ENCODE measurements around the gene NPAS2. TPM values are rescaled to one million over a fixed set of nuclear protein-coding genes. Genes with fewer than 3 reads are reported as not detected.

The NPAS2 gene
- total and polyA plus RNA-seq, 2 of the 8 experiments (the other 6 are each of a cell fraction or from before 2014, with no cell fraction given), result 1.8 to 1.9 TPM

DNA sequence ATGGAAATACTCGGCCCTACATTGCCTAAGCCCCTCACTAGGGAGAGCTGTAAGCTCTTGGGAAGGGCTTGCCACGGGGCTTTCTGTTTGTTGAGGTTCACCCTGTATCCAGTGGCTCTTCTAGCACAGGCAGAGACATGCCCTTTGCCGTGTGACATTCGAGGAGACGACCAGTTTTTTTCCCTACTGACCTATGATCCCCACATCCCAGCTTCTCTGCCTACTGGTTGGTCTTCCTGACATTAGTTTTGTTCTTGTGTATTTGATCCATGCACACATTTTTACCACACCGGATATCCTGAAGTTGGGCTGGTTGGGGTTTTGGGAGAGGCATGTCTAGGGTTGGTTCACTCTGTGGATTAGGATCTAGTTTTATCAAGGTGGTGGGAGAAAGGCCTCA lies 69.3 kb downstream of the NPAS2 start:
- H3K9ac ChIP-seq (replicated peaks in 1 of 4; ENCODE audit: extremely low read depth in 1 of 4, low read depth in 3 of 4, low read length in 3 of 4), result no peak overlapping the region
- H3K4me3 ChIP-seq (ENCODE audit: extremely low read depth in 1 of 4, insufficient read depth in 2 of 4, low read depth in 3 of 4, low read length in 4 of 4), result no peak overlapping the region
- POLR2A ChIA-PET (ENCODE audit: partially characterized antibody), result interaction anchor here (0.9 kb wide), 1 partner anchor 113 kb away, joined by 3 read pairs; the partner anchor contains the start of gene RPL31
- H3K56ac ChIP-seq (replicated peaks; ENCODE audit: insufficient read length, low read depth, low read length), result no peak overlapping the region
- H3K27me3 ChIP-seq (replicated peaks in 1 of 4; ENCODE audit: control insufficient read depth in 3 of 4, extremely low read depth in 1 of 4, insufficient read depth in 3 of 4, low read length in 3 of 4), result no peaks in the 10 kb centered on the region
- H2AK5ac ChIP-seq (ENCODE audit: low read depth, low read length), result no peak overlapping the region
- H2BK5ac ChIP-seq (ENCODE audit: low read depth, low read length), result no peak overlapping the region
- no peak overlapping the region for H2BK15ac ChIP-seq (ENCODE audit: low read length)
- H2BK20ac ChIP-seq (ENCODE audit: low read length), result no peak overlapping the region
- no peaks in the 10 kb centered on the region for H3K23me2 ChIP-seq (ENCODE audit: low read depth, low read length)
- no peak overlapping the region for H2AFZ ChIP-seq (ENCODE audit: low read length)
- H3K23ac ChIP-seq (ENCODE audit: insufficient read length), result no peak overlapping the region
- no peak overlapping the region for H4K91ac ChIP-seq (replicated peaks; ENCODE audit: insufficient read length, low read length)
- no peaks in the 10 kb centered on the region for H3K36me3 ChIP-seq (ENCODE audit: control insufficient read depth in 2 of 4, insufficient read depth in 4 of 4, low read length in 3 of 4)
- H3K4me1 ChIP-seq (replicated peaks in 1 of 4; ENCODE audit: control insufficient read depth in 3 of 4, insufficient read depth in 4 of 4, low read length in 3 of 4), result peaks cover 0 to 16% (median 11%) of the 10 kb centered on the region in 4 experiments; a peak in 5 of 7 replicates
- no peaks in the 10 kb centered on the region for H3K9me3 ChIP-seq (ENCODE audit: insufficient read depth in 2 of 2, low read depth in 1 of 2, low read length in 1 of 2)
- no peak overlapping the region for H3K4me2 ChIP-seq (ENCODE audit: insufficient read depth in 1 of 2, low read depth in 2 of 2, low read length in 2 of 2)
- H3K79me2 ChIP-seq (ENCODE audit: control insufficient read depth in 1 of 2, insufficient read depth in 2 of 2, low read length in 2 of 2), result no peaks in the 10 kb centered on the region
- no peaks in the 10 kb centered on the region for H3K79me1 ChIP-seq (ENCODE audit: low read depth, low read length)
- H4K8ac ChIP-seq (ENCODE audit: extremely low read depth, insufficient read depth, low read length), result no peak overlapping the region
- WGBS, 2 experiments (ENCODE audit: extremely low coverage in 1 of 2, insufficient coverage in 1 of 2, insufficient read length in 1 of 2, insufficient replicate concordance in 2 of 2, low coverage in 1 of 2, low lambda C conversion rate in 2 of 2, missing lambda C conversion rate in 1 of 2), result 81% methylated on average over 6 of the region's 6 CpGs; no CpG with 5 or more reads in 1 of the 2 experiments
- no peak for TF ChIP-seq SAP30 (IDR thresholded peaks at IDR 0.05; ENCODE audit: insufficient read depth, insufficient replicate concordance, low read length)
- peak in 1 of 3 experiments; percentile 16; a peak in 1 of 4 replicates for TF ChIP-seq CTCF (IDR thresholded peaks at IDR 0.05; ENCODE audit: control extremely low read depth in 1 of 3, insufficient read depth in 1 of 3, low read depth in 1 of 3, low read length in 3 of 3)
- TF ChIP-seq RAD21 (IDR thresholded peaks at IDR 0.05 in 1 of 2, conservative IDR thresholded peaks at IDR 0.05 in 1 of 2; ENCODE audit: low read depth in 2 of 2, low read length in 2 of 2), result peak; percentile 13 to 47; a peak in 3 of 4 replicates
- TF ChIP-seq CBX5 (IDR thresholded peaks at IDR 0.05; ENCODE audit: low read depth, low read length), result no peak
- H3K4ac ChIP-seq (replicated peaks; ENCODE audit: insufficient read length, low read depth, low read length), result no peak overlapping the region
- H3K18ac ChIP-seq (ENCODE audit: extremely low read depth, low read length), result no peak overlapping the region
- no peak overlapping the region for H2BK12ac ChIP-seq (ENCODE audit: low read depth, low read length)
- DNase-seq (ENCODE audit: low read depth in 1 of 2, low spot score in 2 of 2), result no peak
- H4K5ac ChIP-seq (ENCODE audit: insufficient read length, low read depth, low read length), result no peak overlapping the region
- no peak overlapping the region for H3K14ac ChIP-seq (ENCODE audit: insufficient read length)
- no peak overlapping the region for H3K27ac ChIP-seq (ENCODE audit: low read depth, low read length)
- CTCF ChIA-PET (ENCODE audit: partially characterized antibody), result interaction anchor here (1.0 to 4.4 kb wide), 9 partner anchors 9 to 467 kb away, joined by 3 to 21 read pairs (median 4); no protein-coding TSS in a partner anchor
- peak overlapping the region; percentile 51 for H2BK120ac ChIP-seq (replicated peaks; ENCODE audit: low read depth, low read length)
- no peaks in the 10 kb centered on the region for H4K20me1 ChIP-seq (replicated peaks in 1 of 2; ENCODE audit: control insufficient read depth in 1 of 2, insufficient read depth in 2 of 2, low read length in 2 of 2)
- no peak for FAIRE-seq

All from H1 (cell line).